ENCODE data around the gene LYPD6B. TPM values are rescaled to one million over a fixed set of nuclear protein-coding genes. Genes with fewer than 3 reads are reported as not detected.

Gene LYPD6B
- total and polyA plus RNA-seq, 10 of the 15 experiments (the other 5 are each of a cell fraction or from before 2014, with no cell fraction given) = 1.0 to 6.6 (median 4.0) TPM

- TF ChIP-seq RCOR1 (conservative IDR thresholded peaks at IDR 0.05; ENCODE audit: low read depth, low read length) = no peak
- TF ChIP-seq SKIL (IDR thresholded peaks at IDR 0.05; ENCODE audit: low read depth, poor library complexity, severe bottlenecking) = no peak
- no peak for TF ChIP-seq GABPA (IDR thresholded peaks at IDR 0.05; ENCODE audit: low read depth)
- no peak for TF ChIP-seq RUNX3 (IDR thresholded peaks at IDR 0.05; ENCODE audit: low read length)
- TF ChIP-seq, protein P1, sequence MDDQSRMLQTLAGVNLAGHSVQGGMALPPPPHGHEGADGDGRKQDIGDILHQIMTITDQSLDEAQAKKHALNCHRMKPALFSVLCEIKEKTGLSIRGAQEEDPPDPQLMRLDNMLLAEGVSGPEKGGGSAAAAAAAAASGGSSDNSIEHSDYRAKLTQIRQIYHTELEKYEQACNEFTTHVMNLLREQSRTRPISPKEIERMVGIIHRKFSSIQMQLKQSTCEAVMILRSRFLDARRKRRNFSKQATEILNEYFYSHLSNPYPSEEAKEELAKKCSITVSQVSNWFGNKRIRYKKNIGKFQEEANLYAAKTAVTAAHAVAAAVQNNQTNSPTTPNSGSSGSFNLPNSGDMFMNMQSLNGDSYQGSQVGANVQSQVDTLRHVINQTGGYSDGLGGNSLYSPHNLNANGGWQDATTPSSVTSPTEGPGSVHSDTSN (IDR thresholded peaks at IDR 0.05; ENCODE audit: insufficient replicate concordance, low read depth, low read length) = no peak
- no peak for TF ChIP-seq STAT1 (conservative IDR thresholded peaks at IDR 0.05)
- no peak for TF ChIP-seq LARP7 (IDR thresholded peaks at IDR 0.05)
- TF ChIP-seq BRCA1 (IDR thresholded peaks at IDR 0.05; ENCODE audit: low read depth, low read length) = no peak
- no peak for TF ChIP-seq MEF2B (IDR thresholded peaks at IDR 0.05; ENCODE audit: partially characterized antibody, poor library complexity, severe bottlenecking)
Measured at GRCh38 chr2:149180226-149180875, 141.9 kb downstream of the LYPD6B start (continued).

GRCh38 chr2:149183187-149183586 is 144.7 kb downstream of the LYPD6B start:
- ATAC-seq (no peak), FAIRE-seq (no peak), DNase-seq (ENCODE audit: low read depth, low spot score) (no peak)
- Histone ChIP-seq H3K9me3 (replicated peaks; ENCODE audit: control insufficient read depth, insufficient read depth, low read length) (no peaks in the 10 kb centered on the region), H3K27ac (ENCODE audit: control insufficient read depth, insufficient read depth) (no peak overlapping the region), H3K9ac (ENCODE audit: control insufficient read depth, insufficient read depth, low read length) (no peak overlapping the region), H3K36me3 (ENCODE audit: control insufficient read depth in 2 of 2, insufficient read depth in 2 of 2, low read length in 1 of 2) (no peaks in the 10 kb centered on the region; a peak in 1 of 4 replicates), H3K4me1 (ENCODE audit: control insufficient read depth, insufficient read depth, low read length) (no peaks in the 10 kb centered on the region), H3K27me3 (replicated peaks in 1 of 2; ENCODE audit: control insufficient read depth in 2 of 2, insufficient read depth in 2 of 2, low read length in 1 of 2) (no peaks in the 10 kb centered on the region), H3K4me3 (no peak overlapping the region), H3K4me2 (ENCODE audit: control insufficient read depth, insufficient read depth) (no peak overlapping the region), H4K20me1 (ENCODE audit: control insufficient read depth, insufficient read depth) (no peaks in the 10 kb centered on the region), H3K79me2 (ENCODE audit: control insufficient read depth, insufficient read depth, low read length) (no peaks in the 10 kb centered on the region), H2AFZ (ENCODE audit: control insufficient read depth, low read depth, low read length) (no peak overlapping the region)
- ChIA-PET POLR2A (no interaction called here), SMC1A (ENCODE audit: uncharacterized antibody, unreplicated experiment) (no interaction called here), RAD21 (ENCODE audit: unreplicated experiment) (no interaction called here), CTCF (no interaction called here)
- in situ Hi-C loops (cut with MboI) (no loop called here), intact Hi-C loops (cut with micrococcal nuclease; ENCODE audit: unreplicated experiment) (no loop called here)
- 100% methylated on average over 1 of the region's 1 CpG for WGBS (ENCODE audit: insufficient coverage, insufficient replicate concordance, low lambda C conversion rate, missing lambda C conversion rate)
- TF ChIP-seq JUNB (IDR thresholded peaks at IDR 0.05) = no peak
- no peak for TF ChIP-seq BRCA1 (IDR thresholded peaks at IDR 0.05; ENCODE audit: low read depth, low read length)
- TF ChIP-seq EED (IDR thresholded peaks at IDR 0.05; ENCODE audit: low read depth) = no peak
- BruUV-seq (replicated peaks) = no TSS peak
